Measurements from ENCODE around the gene KCNH5.

KCNH5 gene

GRCh38 chr14:62718629-62719028 is 326.6 kb downstream of the KCNH5 start:
- no peak overlapping the region for H3K27ac ChIP-seq
- TF ChIP-seq, protein P1, sequence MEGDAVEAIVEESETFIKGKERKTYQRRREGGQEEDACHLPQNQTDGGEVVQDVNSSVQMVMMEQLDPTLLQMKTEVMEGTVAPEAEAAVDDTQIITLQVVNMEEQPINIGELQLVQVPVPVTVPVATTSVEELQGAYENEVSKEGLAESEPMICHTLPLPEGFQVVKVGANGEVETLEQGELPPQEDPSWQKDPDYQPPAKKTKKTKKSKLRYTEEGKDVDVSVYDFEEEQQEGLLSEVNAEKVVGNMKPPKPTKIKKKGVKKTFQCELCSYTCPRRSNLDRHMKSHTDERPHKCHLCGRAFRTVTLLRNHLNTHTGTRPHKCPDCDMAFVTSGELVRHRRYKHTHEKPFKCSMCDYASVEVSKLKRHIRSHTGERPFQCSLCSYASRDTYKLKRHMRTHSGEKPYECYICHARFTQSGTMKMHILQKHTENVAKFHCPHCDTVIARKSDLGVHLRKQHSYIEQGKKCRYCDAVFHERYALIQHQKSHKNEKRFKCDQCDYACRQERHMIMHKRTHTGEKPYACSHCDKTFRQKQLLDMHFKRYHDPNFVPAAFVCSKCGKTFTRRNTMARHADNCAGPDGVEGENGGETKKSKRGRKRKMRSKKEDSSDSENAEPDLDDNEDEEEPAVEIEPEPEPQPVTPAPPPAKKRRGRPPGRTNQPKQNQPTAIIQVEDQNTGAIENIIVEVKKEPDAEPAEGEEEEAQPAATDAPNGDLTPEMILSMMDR (conservative IDR thresholded peaks at IDR 0.05): no peak

DNA sequence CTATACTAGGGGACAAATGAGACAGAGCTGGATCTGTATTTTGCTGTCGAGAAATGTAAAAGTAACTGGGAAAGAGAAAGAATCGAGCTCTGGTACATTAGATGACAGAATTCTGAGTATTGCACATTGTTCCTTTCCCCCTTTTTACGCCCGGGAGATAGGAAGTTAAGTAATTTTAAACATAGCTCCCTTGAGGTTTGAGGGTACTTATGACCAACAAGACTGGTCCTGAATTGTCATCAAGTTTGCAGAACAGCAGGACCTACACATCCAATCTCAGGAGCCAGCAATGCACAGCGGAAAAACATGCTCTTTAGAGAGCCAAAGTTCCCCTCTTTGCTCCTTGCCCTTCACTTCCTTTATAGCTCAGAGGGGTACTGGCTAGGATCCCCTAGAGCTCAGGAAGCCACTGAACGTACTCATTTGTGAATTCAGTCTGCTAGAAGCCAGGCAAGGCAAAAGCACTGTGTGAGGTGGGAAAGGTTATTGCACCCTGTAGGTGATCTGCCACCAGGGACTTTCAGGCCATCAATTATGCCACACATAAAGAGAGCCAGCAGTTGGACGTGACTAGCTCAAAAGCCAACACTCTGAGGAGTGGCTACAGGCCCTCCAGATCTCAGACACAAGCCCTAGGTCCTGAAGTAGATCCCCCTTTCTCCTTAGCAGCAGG is 333.8 kb downstream of the KCNH5 start:
- no peak overlapping the region for H3K27ac ChIP-seq
- TF ChIP-seq, protein P1 (conservative IDR thresholded peaks at IDR 0.05): no peak

GRCh38 chr14:62710811-62711210 is 334.4 kb downstream of the KCNH5 start:
- TF ChIP-seq, protein P1 (conservative IDR thresholded peaks at IDR 0.05): no peak
- H3K27ac ChIP-seq: no peak overlapping the region

GRCh38 chr14:62709773-62710172 is 335.5 kb downstream of the KCNH5 start:
- TF ChIP-seq, protein P1 (conservative IDR thresholded peaks at IDR 0.05): no peak
- H3K27ac ChIP-seq: no peak overlapping the region

DNA sequence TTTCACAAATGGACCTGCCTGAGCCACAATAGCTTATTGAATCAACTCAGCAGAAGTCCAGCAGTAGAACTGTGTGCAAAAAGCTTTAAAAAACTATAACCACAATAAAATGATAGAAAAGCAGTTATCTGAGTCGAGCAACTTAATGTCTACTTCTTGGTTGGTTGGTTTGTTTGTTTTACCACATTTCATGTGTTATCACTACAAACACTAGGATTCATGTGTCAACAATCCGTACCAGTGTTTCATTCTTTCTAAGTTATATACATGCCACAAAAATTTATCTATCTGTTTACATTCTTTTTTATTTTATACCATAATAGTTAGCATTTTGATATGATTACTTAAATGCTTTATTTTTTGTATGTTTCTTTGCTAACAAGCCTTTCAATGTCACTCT is 339.0 kb downstream of the KCNH5 start:
- TF ChIP-seq, protein P1 (conservative IDR thresholded peaks at IDR 0.05): no peak
- H3K27ac ChIP-seq: no peak overlapping the region

DNA sequence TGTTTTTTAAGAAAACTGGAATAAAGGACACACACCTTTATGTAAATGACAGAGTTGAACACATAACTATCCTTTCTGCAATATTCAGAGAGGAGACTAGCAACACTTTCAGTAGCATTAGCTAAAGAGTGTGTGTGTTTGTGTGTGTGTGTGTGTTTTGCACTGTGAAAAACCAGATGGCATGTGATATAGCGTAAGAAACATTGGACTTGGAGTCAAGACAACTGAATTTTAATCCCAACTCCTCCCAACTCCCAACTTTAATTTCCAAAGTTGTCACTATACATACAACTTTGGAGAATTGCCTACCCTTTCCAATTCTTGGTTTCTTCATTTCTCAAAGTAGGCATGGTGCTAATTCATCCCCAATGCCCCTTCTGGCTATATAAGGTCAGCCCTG is 347.8 kb downstream of the KCNH5 start:
- TF ChIP-seq, protein P1 (conservative IDR thresholded peaks at IDR 0.05): no peak
- no peak overlapping the region for H3K27ac ChIP-seq

DNA sequence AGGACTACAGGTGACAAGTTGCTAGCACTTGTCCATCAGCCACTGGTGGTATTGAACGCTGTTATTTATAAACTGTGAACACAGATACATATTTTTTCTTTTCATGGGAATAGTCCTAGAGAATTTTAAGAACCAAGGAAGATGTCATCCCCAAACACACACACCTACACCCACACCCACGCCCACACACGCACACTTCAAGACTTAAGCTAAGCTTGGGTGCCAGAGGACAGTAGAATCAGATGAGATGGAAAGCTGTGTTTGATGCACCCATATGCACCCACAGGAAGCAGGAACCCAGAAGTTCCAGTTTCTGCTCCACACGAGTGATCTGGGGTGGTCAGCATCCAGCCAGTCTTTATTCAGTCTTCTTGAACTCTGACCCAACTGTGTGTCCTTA is 348.3 kb downstream of the KCNH5 start:
- TF ChIP-seq, protein P1 (conservative IDR thresholded peaks at IDR 0.05): no peak
- no peak overlapping the region for H3K27ac ChIP-seq

Measured in VCaP (cell line).